Activated naive CD8-positive, alpha-beta T cell treated with anti-CD3 and anti-CD28 coated beads, Interleukin-2, amount 50 U/mL, for 16 hours (primary cell): ENCODE data around the gene SDF2L1.
"Not testable (repeated sequence)": the region's sequence is repeated elsewhere in the genome, so short reads cannot be mapped to it uniquely, and the experiment has no call there.

Experiments
- DNase-seq: peaks from one replicate; pipeline ENCODE4 v3.0.0-alpha.2; 2020; ENCODE audit warnings: low read depth, low spot score

Gene SDF2L1, protein sequence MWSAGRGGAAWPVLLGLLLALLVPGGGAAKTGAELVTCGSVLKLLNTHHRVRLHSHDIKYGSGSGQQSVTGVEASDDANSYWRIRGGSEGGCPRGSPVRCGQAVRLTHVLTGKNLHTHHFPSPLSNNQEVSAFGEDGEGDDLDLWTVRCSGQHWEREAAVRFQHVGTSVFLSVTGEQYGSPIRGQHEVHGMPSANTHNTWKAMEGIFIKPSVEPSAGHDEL

GRCh38 chr22:21641789-21642583 is at the start of gene SDF2L1:
Gene SDF2L1 (plus strand): TSS chr22:21642302. CDS start chr22:21642337, 35 bp downstream.
- DNase-seq, result peak; percentile 96

DNA sequence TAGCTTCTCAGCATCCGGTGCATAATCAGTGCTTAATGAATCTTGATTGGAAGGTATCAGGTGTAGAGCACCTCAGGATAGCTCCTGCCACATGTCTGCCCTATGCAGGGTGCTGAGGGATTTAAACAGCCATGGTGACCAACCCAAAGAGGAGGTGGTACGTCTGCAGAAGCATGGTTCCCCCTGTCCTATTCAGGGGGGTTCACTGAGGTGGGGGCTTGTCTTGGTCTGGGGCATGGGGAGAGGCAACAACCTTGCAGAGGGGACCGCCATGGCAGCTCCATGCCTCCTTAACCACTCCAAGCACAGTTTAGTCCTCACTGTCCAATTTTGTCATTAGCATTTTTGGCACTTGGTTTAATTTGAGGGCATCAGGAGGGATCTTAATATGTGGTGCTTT is 49.7 kb upstream of the SDF2L1 start:
- no peak for DNase-seq

DNA sequence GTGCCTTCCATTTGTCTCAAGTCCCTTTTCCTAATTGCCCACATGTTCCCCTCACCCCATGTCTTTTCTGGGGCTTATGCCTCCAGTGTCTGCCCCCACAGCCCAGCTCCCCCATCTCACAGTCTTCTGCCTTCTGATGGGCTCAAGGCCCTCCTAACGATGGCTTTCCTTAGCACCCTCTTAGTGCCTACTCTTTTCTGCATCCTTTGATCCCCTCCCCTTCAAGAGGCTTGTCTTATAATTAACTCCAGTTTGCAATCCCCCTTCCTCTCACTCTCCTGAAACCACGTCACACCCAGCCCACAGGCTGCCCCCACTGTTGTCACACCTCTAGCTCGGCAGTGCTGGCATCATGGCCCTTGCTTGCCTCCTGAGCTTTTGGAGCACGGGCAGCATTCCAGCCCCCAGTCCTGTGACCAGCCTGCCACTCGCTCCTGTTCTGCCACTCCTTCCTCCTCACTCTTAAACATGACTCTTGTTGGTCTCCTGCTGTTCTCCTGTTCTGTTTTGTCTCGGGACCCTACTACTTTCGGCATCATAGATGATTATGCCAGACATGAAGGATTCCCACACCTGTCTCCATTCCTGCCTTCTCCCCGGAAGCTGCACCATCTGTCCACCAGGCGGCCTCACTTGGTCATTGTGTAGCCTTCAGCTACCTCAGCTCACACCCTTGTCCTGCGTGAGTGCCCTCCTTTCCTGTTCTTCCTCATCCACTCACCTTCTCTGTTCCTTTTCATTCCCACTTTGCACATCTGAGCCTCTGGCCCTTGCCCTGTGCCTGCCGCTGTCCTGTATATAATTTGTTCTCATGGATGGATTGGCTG is 48.5 kb upstream of the SDF2L1 start:
- DNase-seq, result no peak

DNA sequence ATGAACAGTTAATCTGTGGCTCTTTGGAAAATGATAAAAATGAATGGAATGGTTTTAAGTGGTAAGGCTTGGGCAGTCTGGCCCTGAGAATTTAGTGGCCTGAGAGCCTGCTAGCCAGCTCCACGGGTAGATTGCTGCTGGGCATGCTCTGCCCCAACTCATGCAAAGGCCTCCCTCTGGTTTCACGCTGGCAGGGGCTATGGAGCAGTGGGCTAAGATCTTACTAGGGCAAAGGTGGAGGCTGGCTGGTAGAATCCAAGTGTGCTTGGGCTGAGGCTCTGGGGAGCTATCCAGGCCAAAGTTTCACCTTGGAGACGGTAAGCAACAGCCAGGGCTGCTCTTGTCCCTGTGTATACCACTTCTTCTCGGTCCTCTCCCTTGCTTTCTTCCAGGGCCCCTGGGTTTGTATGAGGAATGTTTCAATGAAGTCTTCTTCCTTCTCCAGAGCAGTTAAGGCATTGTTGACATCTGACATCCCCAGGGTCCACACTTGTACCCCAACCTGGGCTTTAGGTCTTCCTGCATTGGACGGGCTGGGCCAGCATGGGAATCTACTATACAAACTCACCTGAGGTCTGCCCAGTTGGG is 47.1 kb upstream of the SDF2L1 start:
- no peak for DNase-seq

- not testable (repeated sequence) for DNase-seq
Measured at GRCh38 chr22:21596356-21597135, 45.6 kb upstream of the SDF2L1 start.

DNA sequence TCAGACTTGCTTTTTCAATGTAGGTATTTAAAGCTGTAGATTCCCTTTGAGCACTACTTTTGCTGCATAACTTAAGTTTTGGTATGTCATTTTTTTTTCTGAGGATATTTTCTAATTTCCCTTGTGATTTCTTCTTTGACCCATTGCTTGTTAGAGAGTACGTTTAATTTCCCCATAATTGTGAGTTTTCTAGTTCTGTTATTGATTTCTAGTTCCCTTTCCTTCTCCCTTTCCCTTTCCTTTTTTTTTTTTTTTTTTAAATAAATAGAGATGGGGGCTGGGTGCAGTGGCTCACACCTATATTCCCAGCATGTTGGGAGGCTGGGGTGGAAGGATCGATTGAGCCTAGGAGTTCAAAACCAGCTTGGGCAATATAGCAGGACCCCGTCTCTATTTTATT is 43.8 kb upstream of the SDF2L1 start:
- DNase-seq, result no peak

GRCh38 chr22:21599053-21599893 is 42.8 kb upstream of the SDF2L1 start:
- DNase-seq, result no peak

DNA sequence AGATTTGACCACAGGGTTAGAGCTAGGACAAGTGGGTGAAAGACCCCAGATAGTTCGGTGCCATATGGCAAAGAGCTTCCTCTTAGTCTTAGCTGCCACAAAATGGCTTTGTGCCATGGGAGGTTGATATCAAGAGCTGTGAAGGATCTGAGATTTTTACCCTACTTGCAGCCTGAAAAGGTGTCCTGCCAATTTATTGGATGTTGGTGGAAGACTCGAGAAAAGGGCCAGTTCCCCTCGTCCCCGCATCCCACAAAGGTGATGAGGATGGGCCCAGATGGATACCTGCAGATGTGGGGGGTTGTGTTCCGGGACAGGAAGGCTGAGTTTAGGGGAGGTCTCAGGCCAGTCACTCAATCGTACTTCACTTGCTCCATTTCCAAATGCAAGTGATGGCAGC is 39.5 kb upstream of the SDF2L1 start:
- no peak for DNase-seq

GRCh38 chr22:21603973-21604372 is 38.1 kb upstream of the SDF2L1 start:
- no peak for DNase-seq

DNA sequence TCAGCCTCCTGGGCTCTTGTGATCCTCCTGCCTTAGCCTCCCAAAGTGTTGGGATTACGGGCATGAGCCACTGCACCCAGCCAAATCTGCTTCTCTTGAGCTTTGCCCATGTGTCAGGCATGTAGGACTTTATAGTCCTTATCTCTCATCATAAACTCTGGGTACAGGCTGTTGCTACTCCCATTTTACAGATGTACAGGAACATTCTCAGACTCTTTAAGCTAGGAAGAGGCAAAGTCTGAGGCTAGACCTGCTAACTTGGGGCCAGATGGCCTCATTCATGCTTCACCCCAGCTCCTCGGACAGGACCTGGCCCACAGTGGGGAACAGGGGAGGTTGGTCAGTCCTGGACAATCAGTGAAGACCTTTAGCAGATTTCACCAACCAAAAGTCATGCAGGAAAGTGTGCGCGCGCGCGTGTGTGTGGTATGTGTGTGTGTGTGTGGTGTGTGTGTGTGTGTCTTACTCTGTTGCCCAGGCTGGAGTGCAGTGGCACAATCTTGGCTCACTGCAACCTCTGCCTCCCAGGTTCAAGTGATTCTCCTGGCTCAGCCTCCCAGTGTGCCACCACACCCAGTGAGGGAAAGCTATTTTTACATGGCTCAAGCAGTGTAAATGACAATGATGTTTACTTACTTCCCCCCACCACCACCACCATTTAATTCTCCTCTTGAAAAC is 36.1 kb upstream of the SDF2L1 start:
- DNase-seq, result no peak

DNA sequence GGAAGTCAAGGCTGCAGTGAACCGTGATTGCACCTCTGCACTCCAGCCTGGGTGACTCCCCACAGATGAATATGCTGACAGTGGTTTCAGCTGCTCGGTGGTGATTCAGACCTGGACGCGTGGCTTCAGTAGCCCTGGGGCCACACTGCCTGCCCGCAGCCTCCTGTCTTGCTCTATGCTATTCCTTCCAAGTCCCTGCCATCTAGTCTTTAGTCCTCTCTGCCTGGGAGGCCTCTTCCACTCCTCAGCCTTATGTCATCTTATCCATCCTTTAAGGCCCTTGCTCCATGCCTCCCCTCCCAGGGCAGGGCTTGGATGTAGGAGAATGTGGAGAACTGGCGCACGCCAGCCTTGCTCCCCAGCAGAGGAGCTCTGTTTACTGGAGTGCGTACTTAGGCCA is 35.3 kb upstream of the SDF2L1 start:
- no peak for DNase-seq

DNA sequence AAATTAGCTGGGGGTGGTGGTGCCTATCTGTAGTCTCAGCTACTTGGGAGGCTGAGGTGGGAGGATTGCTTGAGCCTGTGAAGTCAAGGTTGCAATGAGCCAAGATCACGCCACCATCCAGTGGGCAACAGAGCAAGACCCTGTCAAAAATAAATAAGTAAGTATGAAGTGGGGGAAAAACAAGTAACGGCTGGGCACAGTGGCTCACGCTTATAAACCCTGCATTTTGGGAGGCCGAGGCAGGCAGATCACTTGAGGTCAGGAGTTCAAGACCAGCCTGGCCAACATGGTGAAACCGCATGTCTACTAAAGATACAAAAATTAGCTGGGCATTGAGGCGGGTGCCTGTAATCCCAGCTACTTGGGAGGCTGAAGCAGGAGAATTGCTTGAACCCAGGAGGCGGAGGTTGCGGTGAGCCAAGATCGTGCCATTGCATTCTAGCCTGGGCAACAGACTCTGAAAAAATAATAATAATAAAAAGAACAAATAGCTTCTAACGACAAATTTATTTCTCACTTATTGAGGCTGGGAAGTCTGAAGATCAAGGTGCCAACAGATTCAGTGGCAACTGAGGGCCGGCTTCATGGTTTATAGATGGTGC is 32.4 kb upstream of the SDF2L1 start:
- not testable (repeated sequence) for DNase-seq

DNA sequence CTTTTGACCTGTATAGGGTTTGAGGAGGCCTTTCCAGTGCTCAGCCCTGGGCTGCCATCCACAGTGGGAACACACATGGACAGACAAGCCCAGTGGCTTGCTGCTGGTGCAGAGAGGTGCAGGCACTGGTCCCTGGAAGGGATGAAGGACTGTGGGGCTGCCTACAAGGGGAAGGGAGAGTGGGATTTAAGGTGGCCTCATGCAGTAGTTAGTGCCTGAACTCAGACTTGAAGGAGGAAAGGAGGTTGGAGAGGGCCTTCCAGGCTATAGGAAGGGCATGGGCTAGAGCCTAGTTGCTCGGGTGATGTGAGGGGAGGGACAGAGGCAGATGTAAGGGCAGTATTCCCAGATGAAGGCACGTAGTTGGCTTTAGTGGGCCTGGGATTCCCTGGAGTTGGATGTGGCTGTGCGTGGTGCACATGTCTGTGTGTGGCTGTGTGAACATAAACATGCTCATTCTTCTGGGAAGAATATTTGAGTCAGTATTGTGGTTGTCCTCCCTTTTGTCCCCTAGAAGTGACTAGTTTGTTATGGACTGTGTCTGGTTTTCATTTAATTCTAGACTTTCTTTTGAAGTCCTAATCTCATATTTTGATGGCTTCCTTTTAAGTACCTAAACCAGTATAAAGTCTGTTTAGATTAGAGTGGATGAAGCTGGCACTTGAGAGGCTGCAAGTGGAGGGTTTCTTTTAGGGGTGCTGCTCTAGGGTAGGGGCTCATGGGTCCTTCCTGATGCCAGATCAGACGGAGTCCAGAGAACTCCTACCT is 30.7 kb upstream of the SDF2L1 start:
- DNase-seq, result no peak

DNA sequence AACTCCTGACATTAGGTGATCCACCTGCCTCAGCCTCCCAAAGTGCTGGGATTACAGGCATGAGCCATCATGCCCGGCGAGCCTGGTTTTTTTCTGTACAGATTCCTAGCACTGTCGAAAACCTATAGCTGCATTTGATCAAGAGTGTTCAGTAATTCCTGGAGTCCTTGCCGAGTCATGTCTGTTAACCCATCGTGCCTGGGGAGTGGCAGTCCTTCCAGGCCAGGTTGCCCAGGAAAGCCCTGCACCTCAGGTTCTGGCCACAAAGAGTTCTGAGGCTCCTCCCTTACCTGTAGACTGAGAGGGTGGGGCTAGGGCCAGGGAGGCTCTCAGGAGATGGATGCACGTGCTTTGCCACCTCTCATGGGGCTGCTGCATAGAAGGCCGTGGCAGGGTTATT is 29.2 kb upstream of the SDF2L1 start:
- DNase-seq, result no peak

GRCh38 chr22:21613553-21614233 is 28.4 kb upstream of the SDF2L1 start:
- no peak for DNase-seq

DNA sequence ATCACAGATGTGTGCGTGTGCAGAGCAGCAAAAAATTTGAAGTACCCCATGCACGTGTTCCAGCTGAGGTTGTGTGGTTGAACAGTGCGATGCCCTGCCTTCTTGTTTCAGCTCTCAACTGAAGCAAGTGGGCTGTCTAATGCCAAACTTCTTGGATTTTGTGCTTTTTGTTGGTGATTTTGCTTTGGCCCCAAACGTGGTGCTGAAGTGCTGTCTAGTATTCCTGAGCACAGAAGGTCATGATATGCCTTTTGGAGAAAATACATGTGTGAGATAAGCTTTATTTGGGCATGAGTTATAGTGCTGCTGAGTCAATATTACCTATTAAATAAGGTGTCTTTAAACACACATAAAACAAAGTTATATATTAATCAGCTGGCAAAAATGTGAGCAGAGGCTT is 26.4 kb upstream of the SDF2L1 start:
- no peak for DNase-seq

- DNase-seq, result not testable (repeated sequence)
Measured at GRCh38 chr22:21617337-21617736, 24.8 kb upstream of the SDF2L1 start.

DNA sequence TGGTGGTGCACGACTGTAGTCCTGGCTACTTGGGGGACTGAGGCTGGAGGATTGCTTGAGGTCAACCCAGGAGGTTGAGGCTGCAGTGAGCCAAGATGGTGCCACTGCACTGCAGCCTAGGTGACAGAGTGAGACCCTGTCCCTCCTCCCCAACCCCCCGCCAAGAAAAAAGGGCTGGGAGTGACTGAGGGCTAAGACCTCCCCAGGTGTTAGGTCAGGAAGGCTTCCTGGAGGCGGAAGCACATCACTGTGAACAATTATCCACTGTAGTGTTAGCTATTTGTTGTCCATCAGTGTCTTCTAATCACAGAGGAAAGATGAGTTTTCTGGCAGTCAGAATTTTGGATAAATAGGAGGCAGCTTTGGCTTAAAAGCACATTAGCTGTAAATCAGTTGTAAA is 21.1 kb upstream of the SDF2L1 start:
- no peak for DNase-seq
